AG10803 (cell line): Measurements from ENCODE around the gene ACTL8.

ENCODE experiments used
- DNase-seq: peaks from one replicate; pipeline ENCODE4 v3.0.0; 2010; ENCODE audit warnings: low read depth
- H3K4me3 ChIP-seq: 2 replicates; pipeline ENCODE4 v1.5.1; 2011; ENCODE audit warnings: mild to moderate bottlenecking, low read length, control low read depth
- TF ChIP-seq, protein P1 (sequence below): conservative IDR thresholded peaks from 2 replicates; pipeline ENCODE4 v1.5.1; 2011; ENCODE audit warnings: mild to moderate bottlenecking, low read length, control low read depth, inconsistent platforms

ACTL8 gene

DNA sequence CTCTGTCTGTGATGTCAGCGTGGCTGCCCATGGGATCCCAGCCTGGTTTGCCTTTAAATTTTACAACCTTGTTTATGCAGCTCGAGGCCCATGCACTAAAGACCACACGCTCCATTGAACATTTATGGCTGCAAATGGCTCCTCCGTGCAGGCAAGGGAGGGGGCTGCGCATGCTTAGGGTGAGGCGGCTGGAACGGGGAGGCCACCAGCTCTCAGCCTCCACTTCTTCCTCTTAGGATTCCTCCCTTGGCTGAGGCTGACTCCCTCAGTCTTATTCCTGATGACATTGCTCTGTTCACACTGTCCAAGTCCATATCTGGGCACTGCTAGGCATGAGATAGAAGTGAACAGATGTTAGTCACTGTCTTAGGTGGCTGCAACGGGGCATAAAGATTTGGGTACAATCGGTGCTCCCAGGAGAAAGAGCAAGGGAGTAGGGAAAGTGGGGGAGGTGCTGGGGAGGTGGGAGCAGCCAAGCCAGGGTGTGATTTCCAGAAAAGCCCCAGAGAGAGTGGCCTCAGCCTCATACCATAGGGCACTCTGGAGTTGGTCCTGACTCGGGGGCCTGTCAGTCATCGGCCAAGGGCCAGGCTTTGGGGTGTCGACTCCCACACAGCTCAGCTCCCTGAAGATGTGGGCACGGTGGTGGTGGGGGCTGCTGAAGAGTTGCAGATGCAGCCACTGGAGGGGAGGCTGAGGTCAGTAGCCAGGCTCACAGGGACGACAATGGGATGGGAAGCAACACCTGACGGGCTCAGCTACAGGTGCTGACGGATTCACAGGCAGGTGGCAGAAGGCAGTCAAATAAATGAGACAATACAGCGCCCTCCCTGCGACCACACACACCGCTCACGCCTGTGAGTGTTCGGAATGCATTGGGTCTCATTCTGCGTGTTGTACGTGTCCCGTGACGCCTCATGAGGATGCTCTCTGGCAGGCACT lies 37.3 kb upstream of the ACTL8 start:
- H3K4me3 ChIP-seq: no peak overlapping the region
- TF ChIP-seq, protein P1, sequence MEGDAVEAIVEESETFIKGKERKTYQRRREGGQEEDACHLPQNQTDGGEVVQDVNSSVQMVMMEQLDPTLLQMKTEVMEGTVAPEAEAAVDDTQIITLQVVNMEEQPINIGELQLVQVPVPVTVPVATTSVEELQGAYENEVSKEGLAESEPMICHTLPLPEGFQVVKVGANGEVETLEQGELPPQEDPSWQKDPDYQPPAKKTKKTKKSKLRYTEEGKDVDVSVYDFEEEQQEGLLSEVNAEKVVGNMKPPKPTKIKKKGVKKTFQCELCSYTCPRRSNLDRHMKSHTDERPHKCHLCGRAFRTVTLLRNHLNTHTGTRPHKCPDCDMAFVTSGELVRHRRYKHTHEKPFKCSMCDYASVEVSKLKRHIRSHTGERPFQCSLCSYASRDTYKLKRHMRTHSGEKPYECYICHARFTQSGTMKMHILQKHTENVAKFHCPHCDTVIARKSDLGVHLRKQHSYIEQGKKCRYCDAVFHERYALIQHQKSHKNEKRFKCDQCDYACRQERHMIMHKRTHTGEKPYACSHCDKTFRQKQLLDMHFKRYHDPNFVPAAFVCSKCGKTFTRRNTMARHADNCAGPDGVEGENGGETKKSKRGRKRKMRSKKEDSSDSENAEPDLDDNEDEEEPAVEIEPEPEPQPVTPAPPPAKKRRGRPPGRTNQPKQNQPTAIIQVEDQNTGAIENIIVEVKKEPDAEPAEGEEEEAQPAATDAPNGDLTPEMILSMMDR: no peak
- DNase-seq: no peak

DNA sequence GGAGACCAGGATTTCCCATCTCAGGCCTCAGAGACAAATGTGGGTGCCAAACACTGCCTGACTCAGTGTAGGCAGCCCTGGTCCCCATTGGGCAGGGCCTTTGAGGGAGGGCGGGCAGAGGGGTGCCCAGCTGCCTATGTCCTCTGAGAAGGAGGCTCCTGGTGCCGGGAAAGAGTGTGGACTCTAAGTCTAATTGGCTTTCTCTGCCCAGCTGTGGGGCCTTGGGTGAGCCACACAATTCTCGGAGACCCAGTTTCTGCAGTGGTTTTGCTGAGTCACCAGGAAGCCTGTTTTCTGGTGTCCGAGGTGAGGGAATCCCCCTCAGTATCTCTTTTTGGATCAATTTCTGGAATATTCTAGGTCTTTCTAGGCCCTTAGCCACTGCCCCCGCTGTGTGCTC lies 35.3 kb upstream of the ACTL8 start:
- no peak overlapping the region for H3K4me3 ChIP-seq
- peak; percentile 35 for DNase-seq
- TF ChIP-seq, protein P1: no peak

DNA sequence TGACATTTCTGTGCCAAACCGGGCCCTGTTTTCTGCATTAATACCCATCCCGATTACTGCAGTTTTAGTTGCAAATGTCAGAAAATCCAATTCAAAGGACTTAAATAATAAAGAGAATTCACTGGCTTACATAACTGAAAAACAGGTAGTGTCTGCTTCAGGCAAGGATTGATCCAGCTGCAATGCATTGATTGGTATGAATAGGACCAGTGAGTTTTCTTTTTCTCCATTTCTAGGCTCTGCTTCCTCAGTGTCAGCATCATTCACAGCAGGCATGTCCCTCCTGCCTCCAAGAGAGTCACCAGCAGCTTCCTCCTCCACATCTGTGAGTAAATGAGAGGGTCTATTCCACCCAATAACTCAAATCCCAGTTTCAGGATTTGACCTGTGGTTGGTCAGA lies 33.7 kb upstream of the ACTL8 start:
- H3K4me3 ChIP-seq: no peak overlapping the region
- TF ChIP-seq, protein P1: no peak
- no peak for DNase-seq

DNA sequence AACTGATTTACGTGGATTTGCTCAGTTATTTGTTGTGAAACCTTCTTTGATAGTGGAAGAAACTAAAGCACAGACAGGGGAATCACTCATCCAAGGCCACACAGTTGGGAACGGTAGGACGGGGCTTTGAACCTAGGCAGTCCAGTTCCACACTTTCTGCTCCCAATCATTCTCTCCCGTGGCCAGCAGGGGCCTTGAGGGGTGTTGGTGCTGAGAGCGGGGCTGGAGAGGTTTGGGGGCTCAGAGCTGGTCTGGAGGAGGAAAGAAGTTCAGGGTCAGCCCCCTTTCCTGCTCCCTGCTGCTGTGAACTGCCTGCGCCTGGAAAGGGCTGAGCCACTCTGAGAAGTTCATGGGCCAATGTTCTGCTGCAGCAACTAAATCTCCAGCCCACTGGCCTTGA lies 31.4 kb upstream of the ACTL8 start:
- DNase-seq: no peak
- H3K4me3 ChIP-seq: no peak overlapping the region
- TF ChIP-seq, protein P1: peak; percentile 25

DNA sequence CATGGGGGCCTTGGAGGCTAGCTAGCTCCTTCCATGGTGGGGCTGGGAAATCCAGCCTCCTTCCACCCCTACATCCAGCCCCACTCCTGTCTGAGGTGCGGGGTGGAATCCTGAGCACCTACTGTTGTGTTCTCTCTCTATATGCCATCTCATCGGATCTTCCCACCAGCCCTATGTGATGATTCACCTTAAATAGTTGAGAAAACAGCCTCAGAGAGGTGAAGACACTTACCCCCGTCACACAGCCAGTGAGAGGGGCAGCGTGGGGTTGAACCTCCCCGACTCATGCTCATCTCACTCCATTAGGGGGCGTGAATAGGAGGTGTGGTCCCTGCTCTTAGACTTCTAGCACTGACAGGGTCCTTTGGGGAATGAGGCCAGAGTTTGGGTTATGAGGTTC lies 31.0 kb upstream of the ACTL8 start:
- TF ChIP-seq, protein P1: no peak

DNA sequence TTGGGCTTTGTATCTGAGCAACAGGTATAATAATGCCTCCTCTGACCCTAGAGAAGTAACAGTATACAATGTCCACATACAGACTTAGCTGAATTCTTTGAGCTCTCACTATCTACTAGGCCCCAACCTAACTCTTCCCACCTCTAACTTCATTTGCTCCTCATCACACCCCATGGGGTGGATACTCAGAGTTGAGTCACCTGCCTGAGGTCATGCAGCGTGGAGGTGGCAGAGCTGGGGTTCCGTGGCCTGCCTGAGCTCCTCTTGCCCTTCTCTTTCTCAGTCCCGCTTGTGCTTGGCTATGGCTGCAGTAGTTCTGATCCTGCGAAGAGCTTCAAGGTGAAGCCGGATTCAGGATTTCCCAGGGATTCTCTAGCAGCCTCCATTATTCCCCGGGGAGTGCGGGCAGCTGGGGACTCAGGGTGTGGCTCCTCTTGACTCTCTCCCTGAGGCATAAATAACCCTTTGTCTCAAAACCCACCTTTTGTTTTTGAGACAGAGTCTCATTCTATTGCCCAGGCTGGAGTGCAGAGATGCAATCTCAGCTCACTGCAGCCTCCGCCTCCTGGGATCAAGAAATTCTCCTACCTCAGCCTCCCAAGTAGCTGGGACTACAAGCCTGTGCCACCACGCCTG lies 29.9 kb upstream of the ACTL8 start:
- H3K4me3 ChIP-seq: no peak overlapping the region
- TF ChIP-seq, protein P1: no peak
- no peak for DNase-seq

More for the DNA sequence above, 31.0 kb upstream of the ACTL8 start:
- no peak overlapping the region for H3K4me3 ChIP-seq
- DNase-seq: no peak
